Smooth muscle cell (in vitro differentiated cells): ENCODE data around the gene KLHL3. TPM values are rescaled to one million over a fixed set of nuclear protein-coding genes. Genes with fewer than 3 reads are reported as not detected.

Source experiments
- DNase-seq: peaks from one replicate; lab custom pipeline; 2025; ENCODE audit not compliant: unreplicated experiment; lab: John Stamatoyannopoulos, UW
- H2AFZ ChIP-seq: fragments of 200-600 bp; sonication (generic); 2 replicates; pipeline ENCODE4 v1.6.0; 2016; ENCODE audit warnings: antibody characterized with exemption, low read depth, mild to moderate bottlenecking
- H3F3A ChIP-seq: fragments of 200-600 bp; sonication (generic); 2 replicates; pipeline ENCODE4 v1.6.0; 2017; ENCODE audit warnings: antibody characterized with exemption, low read depth
- H3K27ac ChIP-seq: fragments of 200-600 bp; sonication (generic); 2 replicates; pipeline ENCODE4 v1.5.1; 2016; ENCODE audit warnings: low read depth, mild to moderate bottlenecking
- H3K27me3 ChIP-seq: fragments of 200-600 bp; sonication (generic); 2 replicates; pipeline ENCODE4 v1.6.1; 2016; ENCODE audit warnings: low read depth, mild to moderate bottlenecking
- H3K36me3 ChIP-seq: fragments of 200-600 bp; sonication (generic); 2 replicates; pipeline ENCODE4 v1.5.1; 2016; ENCODE audit warnings: low read depth
- H3K4me1 ChIP-seq: fragments of 200-600 bp; sonication (generic); 2 replicates; pipeline ENCODE4 v1.5.1; 2016; ENCODE audit warnings: low read depth
- H3K4me2 ChIP-seq: fragments of 200-600 bp; sonication (generic); 2 replicates; pipeline ENCODE4 v1.6.0; 2016; ENCODE audit warnings: mild to moderate bottlenecking
- H3K4me3 ChIP-seq: fragments of 200-600 bp; sonication (generic); 2 replicates; pipeline ENCODE4 v1.5.1; 2016; ENCODE audit warnings: mild to moderate bottlenecking
- H3K79me2 ChIP-seq: fragments of 200-600 bp; sonication (generic); 2 replicates; pipeline ENCODE4 v1.6.0; 2016; ENCODE audit warnings: low read depth, mild to moderate bottlenecking
- H3K9ac ChIP-seq: fragments of 200-600 bp; sonication (generic); 2 replicates; pipeline ENCODE4 v1.6.0; 2016; ENCODE audit warnings: low read depth
- H3K9me3 ChIP-seq: fragments of 200-600 bp; sonication (generic); replicated peaks from 2 replicates; pipeline ENCODE4 v1.5.1; 2016; ENCODE audit warnings: low read depth
- H4K20me1 ChIP-seq: fragments of 200-600 bp; sonication (generic); 2 replicates; pipeline ENCODE4 v1.6.0; 2016; ENCODE audit warnings: low read depth
- WGBS: methylation state at CpG from one replicate; pipeline ENCODE4 v1.1.7; 2016; ENCODE audit warnings: low lambda C conversion rate; 5-methylcytosine and 5-hydroxymethylcytosine counted together
- polyA plus RNA-seq: library from polyadenylated mRNA; unstranded; fragments of >200 nt; fragmentation: Nextera tagmentation; extraction: Ambion mirVana; gene quantifications from 2 replicates; pipeline ENCODE4 v1.2.1, GENCODE V29; 2016
- total RNA-seq: library from RNA; depleted of rRNA; stranded (reverse); fragments of >200 nt; gene quantifications from 2 replicates; pipeline ENCODE4 v1.2.3, GENCODE V29; 2014
- TF ChIP-seq, protein P1 (sequence below): fragments of 200-600 bp; sonication (generic); IDR thresholded peaks from 2 replicates; pipeline ENCODE4 v1.5.1; 2017; ENCODE audit warnings: borderline replicate concordance, mild to moderate bottlenecking, antibody characterized with exemption; ENCODE audit not compliant: insufficient read depth, poor library complexity, severe bottlenecking

Gene KLHL3
- total and polyA plus RNA-seq, 2 experiments from 2014 or later: 3.6 to 9.1 TPM

DNA sequence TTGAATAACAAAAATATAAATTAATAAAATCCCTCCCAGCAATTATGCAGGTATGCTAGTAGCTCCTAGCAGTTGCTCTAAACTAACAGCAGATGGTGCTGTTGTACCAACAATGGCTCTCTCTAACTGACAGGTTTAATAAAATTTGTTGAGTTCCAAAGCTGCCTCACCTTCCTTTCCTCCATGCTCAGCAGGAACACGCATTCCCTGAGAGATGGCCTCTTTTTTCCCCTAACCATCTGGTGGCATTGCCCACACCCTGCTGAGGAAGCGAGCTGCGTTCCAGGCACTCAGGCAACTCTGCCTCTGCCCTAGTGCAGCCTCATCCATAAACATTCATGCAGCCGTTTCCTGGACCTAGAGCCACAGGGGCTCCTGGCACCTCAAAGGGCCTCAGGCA lies 106.2 kb downstream of the KLHL3 start:
- H3K9ac ChIP-seq: no peak overlapping the region
- H3K79me2 ChIP-seq: no peaks in the 10 kb centered on the region
- no peaks in the 10 kb centered on the region for H3F3A ChIP-seq
- H4K20me1 ChIP-seq: no peaks in the 10 kb centered on the region
- TF ChIP-seq, protein P1, sequence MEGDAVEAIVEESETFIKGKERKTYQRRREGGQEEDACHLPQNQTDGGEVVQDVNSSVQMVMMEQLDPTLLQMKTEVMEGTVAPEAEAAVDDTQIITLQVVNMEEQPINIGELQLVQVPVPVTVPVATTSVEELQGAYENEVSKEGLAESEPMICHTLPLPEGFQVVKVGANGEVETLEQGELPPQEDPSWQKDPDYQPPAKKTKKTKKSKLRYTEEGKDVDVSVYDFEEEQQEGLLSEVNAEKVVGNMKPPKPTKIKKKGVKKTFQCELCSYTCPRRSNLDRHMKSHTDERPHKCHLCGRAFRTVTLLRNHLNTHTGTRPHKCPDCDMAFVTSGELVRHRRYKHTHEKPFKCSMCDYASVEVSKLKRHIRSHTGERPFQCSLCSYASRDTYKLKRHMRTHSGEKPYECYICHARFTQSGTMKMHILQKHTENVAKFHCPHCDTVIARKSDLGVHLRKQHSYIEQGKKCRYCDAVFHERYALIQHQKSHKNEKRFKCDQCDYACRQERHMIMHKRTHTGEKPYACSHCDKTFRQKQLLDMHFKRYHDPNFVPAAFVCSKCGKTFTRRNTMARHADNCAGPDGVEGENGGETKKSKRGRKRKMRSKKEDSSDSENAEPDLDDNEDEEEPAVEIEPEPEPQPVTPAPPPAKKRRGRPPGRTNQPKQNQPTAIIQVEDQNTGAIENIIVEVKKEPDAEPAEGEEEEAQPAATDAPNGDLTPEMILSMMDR: peak; percentile 98
- H3K27ac ChIP-seq: no peak overlapping the region
- H3K4me2 ChIP-seq: peak overlapping the region; percentile 58
- H3K9me3 ChIP-seq: no peaks in the 10 kb centered on the region
- no peak overlapping the region for H3K4me3 ChIP-seq
- H3K4me1 ChIP-seq: peaks cover 17% of the 10 kb centered on the region
- H2AFZ ChIP-seq: no peak overlapping the region
- H3K27me3 ChIP-seq: no peaks in the 10 kb centered on the region
- no peak for DNase-seq
- H3K36me3 ChIP-seq: no peaks in the 10 kb centered on the region
- 15% methylated on average over 4 of the region's 4 CpGs for WGBS

DNA sequence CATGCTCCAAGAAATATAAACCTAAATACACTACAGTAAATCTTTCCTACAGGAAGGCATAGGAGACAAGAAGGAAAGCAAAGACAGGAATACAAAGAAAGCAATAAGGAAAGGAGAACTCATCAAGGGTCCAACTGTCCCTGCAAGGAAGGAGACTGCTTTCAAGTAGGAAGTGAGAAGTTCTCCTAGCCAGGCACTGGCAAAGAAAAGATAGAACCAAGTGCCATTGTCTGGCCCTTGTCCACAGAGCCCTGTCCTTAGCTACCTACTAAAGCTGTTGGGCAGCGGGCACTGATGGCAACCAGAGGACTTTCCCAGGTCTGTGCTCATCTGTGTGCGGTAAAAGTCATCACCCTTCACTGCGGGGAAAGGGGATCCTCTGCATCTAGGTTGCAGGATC lies 108.2 kb downstream of the KLHL3 start:
- H3K4me1 ChIP-seq: peaks cover 17% of the 10 kb centered on the region
- H3K9ac ChIP-seq: no peak overlapping the region
- H3K9me3 ChIP-seq: no peaks in the 10 kb centered on the region
- no peak overlapping the region for H3K4me2 ChIP-seq
- H3K27me3 ChIP-seq: no peaks in the 10 kb centered on the region
- no peak overlapping the region for H2AFZ ChIP-seq
- H3K36me3 ChIP-seq: no peaks in the 10 kb centered on the region
- no peak overlapping the region for H3K27ac ChIP-seq
- 85% methylated on average over 3 of the region's 3 CpGs for WGBS
- H4K20me1 ChIP-seq: no peaks in the 10 kb centered on the region
- no peaks in the 10 kb centered on the region for H3K79me2 ChIP-seq
- no peak overlapping the region for H3K4me3 ChIP-seq
- H3F3A ChIP-seq: no peaks in the 10 kb centered on the region
- TF ChIP-seq, protein P1: no peak
- DNase-seq: no peak

DNA sequence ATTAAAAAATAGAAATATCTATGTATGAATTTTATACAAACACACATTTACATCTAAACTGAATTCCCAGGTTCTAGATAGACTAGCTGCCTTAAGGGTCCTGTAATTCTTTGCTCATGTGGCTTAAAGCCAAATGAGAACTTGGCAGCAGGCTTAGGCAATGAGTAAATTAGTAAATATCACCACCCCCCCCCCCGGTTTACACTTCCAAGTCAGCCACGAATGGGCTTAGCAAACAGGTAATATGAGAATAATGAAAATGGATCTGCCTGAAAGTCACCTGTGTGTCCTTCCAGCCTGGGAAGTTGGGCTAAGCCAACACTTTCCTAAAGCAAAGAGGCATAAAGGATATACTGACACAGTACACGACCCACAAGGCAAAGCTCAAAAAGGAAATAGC lies 108.6 kb downstream of the KLHL3 start:
- no peak overlapping the region for H3K27ac ChIP-seq
- H3K9me3 ChIP-seq: no peaks in the 10 kb centered on the region
- H3K27me3 ChIP-seq: no peaks in the 10 kb centered on the region
- H2AFZ ChIP-seq: no peak overlapping the region
- no peaks in the 10 kb centered on the region for H3K36me3 ChIP-seq
- no peak for DNase-seq
- no peak overlapping the region for H3K9ac ChIP-seq
- no peaks in the 10 kb centered on the region for H3K79me2 ChIP-seq
- peaks cover 17% of the 10 kb centered on the region for H3K4me1 ChIP-seq
- no peak overlapping the region for H3K4me3 ChIP-seq
- H3F3A ChIP-seq: no peaks in the 10 kb centered on the region
- no peaks in the 10 kb centered on the region for H4K20me1 ChIP-seq
- no peak overlapping the region for H3K4me2 ChIP-seq
- WGBS: 73% methylated on average over 3 of the region's 3 CpGs
- TF ChIP-seq, protein P1: no peak

DNA sequence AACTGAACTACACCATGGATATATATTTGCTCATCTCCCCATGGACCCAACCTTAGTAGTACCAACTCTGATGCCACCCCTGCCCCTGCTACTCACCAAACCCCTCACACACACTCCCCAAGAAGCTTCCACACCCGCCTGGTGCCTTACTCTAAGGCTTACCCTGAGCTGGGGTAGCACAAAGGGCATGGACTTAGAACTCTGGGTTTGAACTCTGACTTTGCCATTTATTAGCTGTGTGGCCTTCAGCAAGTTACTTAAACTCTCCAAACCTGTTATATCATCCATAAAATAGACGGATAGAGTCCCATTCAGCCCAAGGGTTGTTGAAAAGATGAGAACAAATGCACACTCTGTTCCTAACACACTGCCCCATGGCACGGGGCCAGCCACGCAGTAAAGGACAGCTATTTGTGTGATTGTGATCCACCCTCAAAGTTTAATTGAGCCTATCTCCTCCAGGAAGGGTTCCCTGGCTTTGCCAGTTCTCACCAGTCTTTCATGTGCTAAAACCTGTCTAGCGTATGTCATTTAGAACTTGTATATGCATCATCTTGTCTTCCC lies 111.0 kb downstream of the KLHL3 start:
- Histone ChIP-seq H4K20me1 (no peaks in the 10 kb centered on the region), H3K4me3 (no peak overlapping the region), H3K79me2 (no peaks in the 10 kb centered on the region), H3K27me3 (no peaks in the 10 kb centered on the region), H3K9ac (no peak overlapping the region), H3F3A (no peaks in the 10 kb centered on the region), H3K36me3 (no peaks in the 10 kb centered on the region), H2AFZ (no peak overlapping the region), H3K4me1 (peaks cover 3% of the 10 kb centered on the region), H3K27ac (no peak overlapping the region), H3K4me2 (no peak overlapping the region), H3K9me3 (no peaks in the 10 kb centered on the region)
- no peak for DNase-seq
- TF ChIP-seq, protein P1: no peak
- 93% methylated on average over 5 of the region's 5 CpGs for WGBS
